ENCODE measurements around the gene HSF4.

Gene HSF4

DNA sequence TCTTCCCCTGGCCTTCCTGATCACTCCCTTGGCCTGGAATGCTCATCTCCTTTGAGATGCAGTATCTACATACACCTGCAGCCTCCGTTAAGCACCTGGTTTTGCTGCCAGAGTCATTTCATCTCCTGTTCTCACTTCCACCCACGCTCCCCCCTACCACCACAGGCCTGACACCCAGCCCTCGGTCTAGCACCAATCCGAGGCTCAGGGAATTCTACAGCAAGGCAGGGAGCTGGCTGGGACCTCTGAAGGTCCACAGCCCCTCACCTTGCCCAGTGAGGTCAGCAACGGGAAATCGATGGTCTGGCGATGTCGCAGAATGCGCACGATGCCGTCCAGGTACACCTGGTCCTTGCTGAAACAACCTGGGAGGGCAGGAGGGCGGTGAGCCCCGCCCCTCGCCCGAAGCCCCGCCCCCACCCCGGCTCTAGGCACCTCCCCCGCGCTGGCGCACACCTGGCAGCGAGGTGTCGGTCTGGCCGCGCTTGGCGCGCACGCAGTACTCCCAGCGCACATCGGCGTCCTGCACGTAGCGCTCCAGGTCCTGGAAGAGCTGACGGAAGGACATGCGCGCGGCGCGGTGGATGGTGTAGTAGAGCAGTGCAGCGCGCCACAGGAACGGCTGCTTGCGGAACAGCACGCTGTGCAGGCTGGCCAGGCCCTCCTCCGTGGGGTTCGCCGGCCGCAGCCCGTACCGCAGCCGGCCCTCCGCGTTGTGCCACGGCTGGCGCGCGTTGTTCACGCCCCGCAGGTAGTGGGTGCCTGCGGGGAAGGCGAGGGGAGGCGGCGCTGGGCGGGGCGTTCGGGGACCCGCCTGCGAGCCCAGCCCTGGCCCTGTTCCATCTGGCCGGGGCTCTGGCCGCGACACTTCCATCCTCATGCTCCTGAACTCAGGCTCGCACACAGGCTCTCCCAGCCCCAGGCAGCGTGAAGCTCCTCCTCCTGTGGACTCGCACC is 13.5 kb downstream of the HSF4 start:
- Mint-ChIP-seq H3K27ac (no peak overlapping the region), H3K4me1 (peaks cover 22% of the 10 kb centered on the region), H3K9me3 (no peaks in the 10 kb centered on the region), H3K4me3 (peak overlapping the region; percentile 69), H3K27me3 (ENCODE audit: low read depth, poor library complexity) (peaks cover 62% of the 10 kb centered on the region), H3K36me3 (ENCODE audit: low read depth) (peaks cover 21% of the 10 kb centered on the region)
- peak; percentile 72 for DNase-seq
- TF ChIP-seq, protein P1, sequence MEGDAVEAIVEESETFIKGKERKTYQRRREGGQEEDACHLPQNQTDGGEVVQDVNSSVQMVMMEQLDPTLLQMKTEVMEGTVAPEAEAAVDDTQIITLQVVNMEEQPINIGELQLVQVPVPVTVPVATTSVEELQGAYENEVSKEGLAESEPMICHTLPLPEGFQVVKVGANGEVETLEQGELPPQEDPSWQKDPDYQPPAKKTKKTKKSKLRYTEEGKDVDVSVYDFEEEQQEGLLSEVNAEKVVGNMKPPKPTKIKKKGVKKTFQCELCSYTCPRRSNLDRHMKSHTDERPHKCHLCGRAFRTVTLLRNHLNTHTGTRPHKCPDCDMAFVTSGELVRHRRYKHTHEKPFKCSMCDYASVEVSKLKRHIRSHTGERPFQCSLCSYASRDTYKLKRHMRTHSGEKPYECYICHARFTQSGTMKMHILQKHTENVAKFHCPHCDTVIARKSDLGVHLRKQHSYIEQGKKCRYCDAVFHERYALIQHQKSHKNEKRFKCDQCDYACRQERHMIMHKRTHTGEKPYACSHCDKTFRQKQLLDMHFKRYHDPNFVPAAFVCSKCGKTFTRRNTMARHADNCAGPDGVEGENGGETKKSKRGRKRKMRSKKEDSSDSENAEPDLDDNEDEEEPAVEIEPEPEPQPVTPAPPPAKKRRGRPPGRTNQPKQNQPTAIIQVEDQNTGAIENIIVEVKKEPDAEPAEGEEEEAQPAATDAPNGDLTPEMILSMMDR (IDR thresholded peaks at IDR 0.05), result no peak

- Mint-ChIP-seq H3K27me3 (ENCODE audit: low read depth, poor library complexity) (peaks cover 55% of the 10 kb centered on the region), H3K4me3 (no peak overlapping the region), H3K27ac (no peak overlapping the region), H3K36me3 (ENCODE audit: low read depth) (peaks cover 21% of the 10 kb centered on the region), H3K4me1 (peaks cover 12% of the 10 kb centered on the region), H3K9me3 (no peaks in the 10 kb centered on the region)
- no peak for DNase-seq
- TF ChIP-seq, protein P1 (IDR thresholded peaks at IDR 0.05), result no peak
These were observed 15.0 kb downstream of the HSF4 start for GRCh38 chr16:67179421-67180080.

DNA sequence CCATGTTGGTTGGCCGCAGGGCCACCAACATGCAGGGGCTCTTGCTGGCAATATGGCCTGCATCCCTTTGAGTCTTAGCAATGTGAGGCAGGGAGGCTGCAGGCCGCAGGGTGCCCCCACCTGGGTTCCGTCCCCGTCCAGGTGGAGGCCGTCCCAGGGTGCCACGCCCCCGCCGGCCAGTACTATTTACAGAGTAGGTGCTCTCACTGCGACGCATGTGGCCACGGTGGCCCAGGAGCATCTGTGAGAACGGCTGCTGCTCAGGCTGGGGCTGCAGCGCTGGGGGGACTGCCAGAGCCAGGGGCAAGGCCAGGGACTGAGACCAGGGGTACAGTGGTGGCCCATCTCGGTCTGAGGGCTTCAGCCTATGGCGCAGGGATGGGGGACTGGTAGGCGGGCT is 15.6 kb downstream of the HSF4 start:
- peaks cover 15% of the 10 kb centered on the region for H3K4me1 Mint-ChIP-seq
- H3K27me3 Mint-ChIP-seq (ENCODE audit: low read depth, poor library complexity), result peaks cover 55% of the 10 kb centered on the region
- no peak overlapping the region for H3K27ac Mint-ChIP-seq
- no peak for DNase-seq
- TF ChIP-seq, protein P1 (IDR thresholded peaks at IDR 0.05), result no peak
- peaks cover 21% of the 10 kb centered on the region for H3K36me3 Mint-ChIP-seq (ENCODE audit: low read depth)
- H3K9me3 Mint-ChIP-seq, result peaks cover 2% of the 10 kb centered on the region
- H3K4me3 Mint-ChIP-seq, result no peak overlapping the region

- Mint-ChIP-seq H3K27me3 (ENCODE audit: low read depth, poor library complexity) (peaks cover 55% of the 10 kb centered on the region), H3K4me3 (no peak overlapping the region), H3K36me3 (ENCODE audit: low read depth) (peaks cover 10% of the 10 kb centered on the region), H3K27ac (no peak overlapping the region), H3K9me3 (peaks cover 3% of the 10 kb centered on the region), H3K4me1 (peaks cover 20% of the 10 kb centered on the region)
- TF ChIP-seq, protein P1 (IDR thresholded peaks at IDR 0.05), result no peak
- no peak for DNase-seq
These were observed 16.8 kb downstream of the HSF4 start for GRCh38 chr16:67181346-67181745.

- H3K36me3 Mint-ChIP-seq (ENCODE audit: low read depth), result peaks cover 4% of the 10 kb centered on the region
- TF ChIP-seq, protein P1 (IDR thresholded peaks at IDR 0.05), result no peak
- peaks cover 3% of the 10 kb centered on the region for H3K9me3 Mint-ChIP-seq
- no peak overlapping the region for H3K4me3 Mint-ChIP-seq
- peaks cover 51% of the 10 kb centered on the region for H3K27me3 Mint-ChIP-seq (ENCODE audit: low read depth, poor library complexity)
- H3K4me1 Mint-ChIP-seq, result peaks cover 20% of the 10 kb centered on the region
- no peak for DNase-seq
- H3K27ac Mint-ChIP-seq, result no peak overlapping the region
These were observed 17.7 kb downstream of the HSF4 start for GRCh38 chr16:67182288-67182687.
